GM19397 (cell line): Measurements from ENCODE around the gene CS.
A peak's percentile ranks its signal among the peaks of the same experiment; 100 is the strongest.
"Not testable (repeated sequence)": the region's sequence is repeated elsewhere in the genome, so short reads cannot be mapped to it uniquely, and the experiment has no call there.

Experiments used
- ATAC-seq: cut with Tn5 transposase; IDR thresholded peaks from one replicate; pipeline ENCODE4 v1.9.1; 2021; ENCODE audit warnings: mild to moderate bottlenecking, moderate library complexity; ENCODE audit not compliant: unreplicated experiment

Gene CS

DNA sequence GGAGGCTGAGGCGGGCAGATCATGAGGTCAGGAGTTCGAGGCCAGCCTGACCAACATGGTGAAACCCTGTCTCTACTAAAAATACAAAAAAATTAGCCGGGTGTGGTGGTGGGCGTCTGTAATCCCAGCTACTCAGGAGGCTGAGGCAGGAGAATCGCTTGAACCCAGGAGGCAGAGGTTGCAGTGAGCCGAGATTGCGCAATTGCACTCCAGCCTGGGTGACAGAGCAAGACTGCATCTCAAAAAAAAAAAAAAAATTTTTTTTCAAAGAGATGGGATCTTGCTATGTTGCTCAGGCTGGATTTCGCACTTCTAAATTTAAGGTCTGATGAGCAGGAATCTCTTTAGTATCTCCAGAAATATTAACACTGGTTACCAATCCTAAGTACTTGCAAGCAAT lies 21.5 kb upstream of the CS start:
- not testable (repeated sequence) for ATAC-seq

DNA sequence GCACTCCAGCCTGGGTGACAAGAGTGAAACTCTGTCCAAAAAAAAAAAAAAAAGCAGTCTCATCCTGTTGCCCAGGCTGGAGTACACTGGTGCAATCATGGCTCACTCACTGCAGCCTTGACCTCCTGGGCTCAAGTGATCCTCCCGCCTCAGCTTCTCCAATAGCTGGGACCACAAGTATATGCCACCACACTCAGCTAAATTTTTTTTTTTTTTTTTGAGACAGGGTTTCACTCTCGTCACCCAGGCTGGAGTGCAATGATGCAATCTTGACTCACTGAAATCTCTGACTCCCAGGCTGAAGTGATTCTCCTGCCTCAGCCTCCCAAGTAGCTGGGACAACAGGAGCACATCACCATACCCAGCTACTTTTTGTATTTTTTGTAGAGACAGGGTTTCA lies 20.9 kb upstream of the CS start:
- ATAC-seq: no peak

DNA sequence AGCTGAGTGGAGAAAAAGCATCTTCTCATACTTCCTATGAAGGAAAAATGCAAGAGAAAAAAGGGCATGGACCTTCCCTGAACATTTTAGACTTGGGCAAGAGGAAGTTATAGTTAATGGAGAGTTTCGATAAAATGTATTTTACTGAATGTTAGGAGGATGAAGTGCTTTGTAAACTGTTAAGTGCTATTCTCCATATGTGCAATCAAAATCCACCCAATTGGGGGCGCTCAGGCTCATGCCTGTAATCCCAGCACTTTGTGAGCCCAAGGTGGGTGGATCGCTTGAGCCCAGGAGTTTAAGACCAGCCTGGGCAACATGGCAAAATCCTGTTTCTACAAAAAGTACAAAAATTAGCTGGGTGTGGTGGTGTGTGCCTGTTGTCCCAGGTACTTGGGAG lies 17.5 kb upstream of the CS start:
- ATAC-seq: no peak

DNA sequence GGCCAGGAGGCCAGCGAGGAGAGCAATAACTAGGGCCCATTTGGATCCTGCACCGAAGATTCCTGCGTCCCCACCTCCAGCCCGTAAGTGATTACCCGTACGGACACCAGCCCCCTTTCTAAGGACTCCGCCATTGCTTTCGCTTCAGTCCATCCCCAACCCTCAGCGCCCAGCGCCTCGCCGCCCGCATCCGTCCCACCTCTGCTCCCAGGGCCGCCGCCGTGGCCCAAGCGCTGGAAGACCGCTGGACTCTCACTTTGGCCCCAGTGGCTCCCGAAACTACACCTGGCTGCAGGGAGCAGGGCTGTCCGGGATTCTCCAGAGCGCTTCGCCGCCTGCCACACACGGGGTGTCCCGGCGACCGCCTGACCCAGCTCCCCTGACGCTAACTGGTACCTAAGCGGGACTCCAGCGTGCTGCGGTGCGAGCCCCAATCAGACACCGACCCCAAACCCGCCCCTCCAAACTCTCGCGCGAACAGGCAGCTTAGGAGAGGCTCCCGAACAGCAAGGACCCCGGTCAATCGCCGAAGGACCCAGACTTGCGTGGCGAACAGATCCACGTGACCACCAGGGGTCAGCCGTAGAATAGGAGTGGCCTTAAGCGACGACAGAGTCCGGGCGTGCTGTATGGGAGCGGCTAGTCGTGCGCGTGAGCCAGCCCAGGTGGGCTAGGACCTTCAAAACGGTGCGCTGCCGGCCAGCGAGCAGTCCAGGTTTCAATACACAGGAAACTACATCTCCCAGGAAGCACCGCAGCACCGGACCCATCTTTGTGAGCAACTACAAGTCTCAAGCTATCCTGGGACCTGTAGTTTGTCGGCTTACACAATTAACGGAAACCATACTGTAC lies 15.7 kb upstream of the CS start, which contains the start of gene CNPY2:
CNPY2 (minus strand) TSS at position 367 of the 852 bp plus-strand sequence. CDS start 771 bp downstream, outside the sequence.
- ATAC-seq: peak; percentile 87

DNA sequence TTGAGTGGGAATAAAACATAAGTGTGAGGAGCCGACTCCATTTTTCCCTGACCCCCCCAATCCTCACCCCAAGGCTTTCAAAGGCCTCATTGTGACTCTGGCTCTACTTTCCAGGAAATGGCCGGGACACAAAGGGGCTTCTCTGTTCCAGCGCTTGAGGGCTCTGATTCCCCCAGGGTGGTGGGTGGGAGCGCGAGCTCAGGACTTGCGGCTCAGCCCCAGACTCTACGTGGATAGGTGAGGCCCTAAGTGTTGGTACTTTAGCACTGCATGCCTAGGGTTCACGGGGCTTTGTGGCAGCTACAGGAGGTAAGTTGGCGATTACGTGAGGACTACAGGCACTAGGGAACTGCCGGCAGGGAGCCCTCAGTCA lies 15.1 kb upstream of the CS start:
- no peak for ATAC-seq

DNA sequence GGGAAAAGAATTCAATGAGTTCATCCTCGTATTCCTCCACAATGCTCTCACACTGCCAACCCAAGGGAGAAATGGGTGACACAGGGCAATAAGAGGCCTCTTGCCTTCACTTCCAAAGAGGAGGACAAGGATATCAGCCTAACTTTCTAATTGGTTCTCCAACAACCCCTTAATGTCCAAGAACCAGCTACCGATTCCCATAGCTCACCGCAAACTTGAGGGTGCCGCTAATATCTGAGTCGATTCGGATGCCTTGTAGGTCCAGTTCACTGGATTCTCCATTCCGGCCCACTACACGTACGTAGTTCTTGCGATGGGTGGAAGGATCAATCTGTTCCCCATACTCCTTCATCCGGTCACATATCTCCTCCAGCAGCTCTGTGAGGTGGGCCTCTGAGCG lies 10.9 kb upstream of the CS start:
- ATAC-seq: no peak

DNA sequence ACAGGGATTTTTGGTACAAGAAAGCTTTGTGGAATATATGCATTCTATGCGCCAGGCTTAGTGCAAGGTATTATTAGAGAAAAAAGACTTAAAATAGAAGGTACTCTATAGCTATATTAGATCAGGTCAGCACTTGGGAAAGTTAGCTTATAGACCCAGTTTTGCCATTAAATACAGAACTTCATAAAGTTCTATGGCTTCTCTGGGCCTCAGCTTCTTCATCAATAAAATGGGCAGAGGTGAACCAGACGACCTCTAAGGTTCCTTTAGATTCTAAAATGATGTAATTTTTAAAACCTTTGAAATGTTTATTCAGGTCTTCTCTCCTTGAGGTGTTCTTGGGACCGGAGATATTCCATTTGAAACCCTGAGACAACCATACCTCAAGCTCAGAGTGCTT lies 8.6 kb upstream of the CS start:
- ATAC-seq: no peak

DNA sequence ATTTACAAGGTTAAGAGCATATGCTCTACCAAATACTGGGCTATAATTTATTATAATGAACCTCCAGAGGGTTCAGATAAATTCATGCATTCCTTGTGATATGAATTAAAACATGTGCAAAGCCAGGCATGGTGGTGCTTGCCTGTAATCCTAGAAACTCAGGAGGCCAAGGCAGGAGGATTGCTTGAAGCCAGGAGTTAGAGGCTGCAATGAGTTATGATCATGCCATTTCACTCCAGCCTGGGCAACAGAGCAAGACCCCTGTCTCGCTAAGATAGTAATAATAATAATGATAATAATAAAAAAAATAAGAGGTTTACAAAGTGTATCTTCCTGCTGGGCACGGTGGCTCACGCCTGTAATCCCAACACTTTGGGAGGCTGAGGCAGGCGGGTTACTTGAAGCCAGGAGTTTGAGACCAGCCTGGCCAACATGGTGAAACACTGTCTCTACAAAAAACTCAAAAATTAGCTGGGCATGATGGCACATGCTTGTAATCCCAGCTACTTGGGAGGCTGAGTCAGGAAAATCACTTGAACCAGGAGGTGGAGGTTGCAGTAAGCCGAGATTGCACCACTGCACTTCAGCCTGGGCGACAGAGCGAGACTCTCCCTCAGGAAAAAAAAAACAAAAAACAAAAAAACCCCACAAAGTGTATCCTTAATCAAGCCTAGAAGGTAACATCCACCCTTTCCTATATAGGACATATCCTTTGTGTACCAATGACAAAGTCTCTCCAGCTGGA lies 7.3 kb upstream of the CS start:
- ATAC-seq: no peak

DNA sequence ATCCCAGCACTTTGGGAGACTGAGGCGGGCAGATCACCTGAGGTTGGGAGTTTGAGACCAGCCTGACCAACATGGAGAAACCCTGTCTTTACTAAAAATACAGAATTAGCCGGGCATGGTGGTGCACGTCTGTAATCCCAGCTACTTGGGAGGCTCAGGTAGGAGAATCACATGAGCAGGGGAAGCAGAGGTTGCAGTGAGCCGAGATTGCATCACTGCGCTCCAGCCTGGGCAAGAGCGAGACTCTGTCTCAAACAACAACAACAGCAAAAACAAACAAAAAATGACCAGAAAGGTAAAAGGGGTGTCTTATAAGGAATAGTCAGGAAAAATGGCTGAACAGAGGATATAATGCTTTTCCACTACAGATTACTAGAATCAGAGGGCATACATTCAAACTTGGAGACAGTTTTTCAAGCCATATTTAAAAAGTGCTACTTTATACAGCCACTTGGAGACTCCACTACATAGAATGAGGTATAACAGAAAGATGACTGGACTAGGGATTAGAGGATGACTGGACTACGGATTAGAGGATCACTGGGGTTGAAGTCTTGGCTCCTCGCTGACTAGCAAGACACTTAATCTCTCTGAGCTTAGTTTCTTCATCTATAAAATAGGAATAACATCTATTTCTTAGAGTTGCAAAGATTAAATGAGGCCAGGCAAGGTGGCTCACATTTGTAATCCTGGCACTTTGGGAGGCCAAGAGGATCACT lies 4.9 kb upstream of the CS start:
- ATAC-seq: no peak

DNA sequence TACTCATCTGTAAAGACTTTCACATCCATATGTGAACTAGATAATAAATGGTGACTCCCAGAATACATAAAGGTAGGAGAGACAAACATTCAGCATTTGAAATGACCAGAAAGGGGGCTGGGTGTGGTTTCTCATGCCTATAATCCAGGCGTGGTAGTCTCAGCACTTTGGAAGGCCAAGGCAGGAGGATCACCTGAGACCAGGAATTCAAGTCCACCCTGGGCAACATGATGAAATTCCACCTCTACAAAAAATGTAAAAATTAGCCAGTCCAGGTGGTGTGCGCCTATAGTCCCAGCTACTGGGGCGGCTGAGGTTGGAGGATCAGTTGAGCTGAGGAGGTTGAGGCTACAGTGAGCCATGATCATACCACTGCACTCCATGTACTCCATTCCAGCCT lies 4.1 kb upstream of the CS start:
- no peak for ATAC-seq

DNA sequence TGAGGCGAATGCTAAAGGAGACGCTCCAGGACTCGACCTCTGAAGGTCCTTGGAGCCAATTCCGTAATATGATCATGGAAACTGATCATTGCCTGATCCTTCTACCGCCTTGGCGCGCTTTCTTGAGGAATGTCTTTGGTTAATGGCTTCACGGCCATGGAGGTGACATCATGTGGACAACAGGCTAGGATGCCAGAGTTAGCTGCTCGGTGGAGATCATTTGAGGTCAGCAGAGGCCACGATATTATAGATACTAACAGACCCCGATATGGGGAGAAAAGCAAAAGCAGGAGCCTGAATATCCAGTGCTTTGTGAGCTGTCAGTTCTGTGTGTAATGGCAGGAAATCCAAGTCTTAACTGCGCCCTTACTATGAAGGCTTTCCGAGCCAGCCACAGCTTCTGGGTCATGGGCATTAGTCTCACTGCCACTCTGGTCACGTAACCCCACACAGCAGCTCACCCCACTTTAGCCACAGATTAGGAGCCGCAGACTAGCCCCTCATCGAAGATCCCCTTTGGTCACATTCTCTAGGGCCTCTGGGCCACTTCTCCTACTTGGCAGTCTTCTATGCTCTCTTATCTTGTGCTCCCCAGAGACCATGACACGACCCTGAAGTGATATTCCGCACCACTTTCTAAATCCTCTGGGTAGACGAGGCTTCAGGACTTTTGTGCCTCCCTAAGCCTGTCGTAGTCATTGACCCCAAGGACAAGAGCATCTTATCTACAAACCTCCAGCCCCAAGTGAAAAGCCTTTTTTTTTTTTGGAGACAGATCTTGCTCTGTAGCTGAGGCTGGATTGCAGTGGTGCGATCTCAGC lies 724 bp upstream of the CS start:
- ATAC-seq: no peak

DNA sequence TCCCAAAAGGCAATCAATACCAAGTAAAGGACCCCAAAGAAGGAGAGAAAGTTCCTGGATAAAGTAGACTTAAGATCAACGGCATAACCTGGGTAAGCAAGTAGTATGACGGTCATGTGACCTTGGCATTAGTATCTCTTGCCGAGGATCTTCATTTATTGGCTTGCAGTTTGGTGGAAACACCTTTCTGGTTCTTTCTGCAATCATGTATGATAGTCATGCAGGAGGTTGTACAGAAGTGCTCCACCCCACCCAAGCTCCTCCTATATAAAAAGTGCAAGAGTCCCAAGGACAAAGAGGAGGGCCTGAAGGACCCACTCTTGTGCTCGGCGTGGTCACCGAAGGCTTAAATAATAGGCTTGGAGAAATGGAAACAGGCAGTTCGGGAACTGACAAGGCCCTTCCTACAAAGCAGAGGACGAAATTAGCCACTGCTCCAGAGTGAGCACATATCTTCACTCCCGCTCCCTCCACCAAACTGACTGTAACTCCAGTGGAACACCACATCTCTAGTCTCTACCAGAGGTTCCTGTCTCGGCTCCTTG lies 750 bp downstream of the CS start:
- peak; percentile 1 for ATAC-seq

DNA sequence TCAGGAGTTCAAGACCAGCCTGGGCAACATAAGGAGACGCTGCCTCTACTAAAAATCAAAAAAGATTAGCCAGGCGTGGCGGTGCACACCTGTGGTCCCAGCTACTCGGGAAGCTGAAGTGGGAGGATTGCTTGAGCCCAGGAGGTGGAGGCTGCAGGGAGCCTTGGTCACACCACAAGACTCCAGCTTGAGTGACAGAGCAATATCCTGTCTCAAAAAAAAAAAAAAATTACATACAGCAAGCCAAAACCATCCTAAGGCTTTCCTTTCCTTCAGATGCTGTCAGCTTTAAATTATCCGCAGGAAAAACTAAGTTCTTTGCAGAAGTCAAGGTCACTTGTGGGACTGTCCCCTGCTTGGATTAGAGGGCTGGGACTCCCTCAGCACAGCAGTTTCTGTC lies 1.3 kb downstream of the CS start:
- no peak for ATAC-seq

DNA sequence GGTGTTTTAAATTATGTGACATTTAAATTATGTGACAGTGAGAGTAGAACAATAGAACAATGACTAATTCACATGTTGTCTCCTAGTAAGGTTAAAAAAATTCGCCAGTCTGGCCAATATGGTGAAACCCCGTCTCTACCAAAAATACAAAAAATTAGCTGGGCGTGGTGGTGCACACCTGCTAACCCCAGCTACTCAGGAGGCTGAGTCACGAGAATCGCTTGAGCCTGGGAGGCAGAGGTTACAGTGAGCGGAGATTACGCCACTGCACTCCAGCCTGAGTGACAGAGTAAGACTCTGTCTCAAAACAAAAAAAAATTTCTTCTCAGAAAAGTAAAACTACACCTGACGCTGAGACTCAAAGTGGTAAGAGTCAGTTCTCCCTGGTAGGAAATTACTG lies 2.7 kb downstream of the CS start:
- ATAC-seq: no peak

DNA sequence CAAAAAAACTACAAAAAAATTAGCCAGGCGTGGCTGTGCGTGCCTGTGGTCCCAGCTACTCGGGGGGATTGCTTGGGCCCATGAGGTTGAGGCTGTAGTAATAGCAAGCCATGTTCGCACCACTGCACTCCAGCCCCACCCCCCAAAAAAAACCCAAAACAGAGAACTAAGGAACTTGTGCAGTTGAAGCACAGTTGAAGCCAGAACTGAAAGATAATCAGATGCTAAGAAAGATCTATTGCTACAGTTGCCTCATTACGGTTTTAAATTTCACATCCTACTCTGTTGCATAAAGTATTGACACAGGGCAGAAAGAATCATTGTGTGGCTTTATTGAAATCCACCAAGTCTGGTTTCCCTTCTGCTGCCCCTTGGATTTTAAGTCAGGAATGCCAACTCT lies 3.8 kb downstream of the CS start:
- ATAC-seq: no peak

DNA sequence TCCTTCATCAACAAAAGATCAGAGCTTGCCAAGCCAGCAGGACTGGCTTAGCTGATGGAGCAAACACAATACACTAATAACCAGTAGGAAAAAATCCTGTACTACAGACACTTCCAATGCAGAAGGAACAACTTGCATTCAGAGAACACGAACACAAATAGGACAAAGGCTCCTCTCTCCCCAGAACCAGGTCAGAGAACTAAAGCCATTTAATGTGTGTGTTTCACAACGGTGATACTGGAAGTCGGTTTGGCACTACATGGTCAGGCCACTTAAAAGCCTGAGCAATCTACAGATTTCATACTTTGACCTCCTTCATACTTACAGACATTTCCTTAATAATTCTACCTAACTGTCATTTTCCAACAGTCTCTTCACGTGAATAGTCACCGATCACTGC lies 6.3 kb downstream of the CS start:
- no peak for ATAC-seq

DNA sequence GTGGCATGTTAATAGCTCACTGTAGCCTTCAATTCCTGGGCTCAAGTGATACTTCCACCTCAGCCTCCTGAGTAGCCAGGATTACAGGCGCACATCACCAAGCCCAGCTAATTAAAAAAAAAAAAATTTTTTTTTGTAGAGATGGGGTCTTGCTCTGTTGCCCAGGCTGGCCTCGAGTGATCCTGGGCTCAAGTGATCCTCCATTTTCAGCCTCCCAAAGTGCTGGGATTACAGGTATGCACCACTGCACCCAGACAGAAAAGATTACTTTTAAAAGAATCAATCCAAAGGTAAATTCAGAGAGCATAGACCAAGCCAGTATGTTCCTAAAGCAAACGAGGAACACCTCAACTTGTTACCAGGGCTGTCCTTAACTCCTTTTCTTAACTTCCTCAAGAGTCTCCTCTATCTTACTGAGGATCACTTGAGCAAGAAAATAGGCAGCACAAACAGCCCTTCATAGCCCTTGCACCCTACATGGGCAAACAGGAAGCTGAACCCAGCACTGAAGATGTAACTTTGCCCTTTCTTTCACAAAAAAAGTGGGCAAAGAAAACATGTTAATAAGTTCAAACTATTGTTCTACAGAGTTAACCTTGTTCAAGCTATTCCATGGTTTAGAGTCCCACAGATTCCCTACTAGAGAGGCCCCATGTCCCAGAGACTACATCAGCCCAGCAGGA lies 11.3 kb downstream of the CS start:
- ATAC-seq: no peak

DNA sequence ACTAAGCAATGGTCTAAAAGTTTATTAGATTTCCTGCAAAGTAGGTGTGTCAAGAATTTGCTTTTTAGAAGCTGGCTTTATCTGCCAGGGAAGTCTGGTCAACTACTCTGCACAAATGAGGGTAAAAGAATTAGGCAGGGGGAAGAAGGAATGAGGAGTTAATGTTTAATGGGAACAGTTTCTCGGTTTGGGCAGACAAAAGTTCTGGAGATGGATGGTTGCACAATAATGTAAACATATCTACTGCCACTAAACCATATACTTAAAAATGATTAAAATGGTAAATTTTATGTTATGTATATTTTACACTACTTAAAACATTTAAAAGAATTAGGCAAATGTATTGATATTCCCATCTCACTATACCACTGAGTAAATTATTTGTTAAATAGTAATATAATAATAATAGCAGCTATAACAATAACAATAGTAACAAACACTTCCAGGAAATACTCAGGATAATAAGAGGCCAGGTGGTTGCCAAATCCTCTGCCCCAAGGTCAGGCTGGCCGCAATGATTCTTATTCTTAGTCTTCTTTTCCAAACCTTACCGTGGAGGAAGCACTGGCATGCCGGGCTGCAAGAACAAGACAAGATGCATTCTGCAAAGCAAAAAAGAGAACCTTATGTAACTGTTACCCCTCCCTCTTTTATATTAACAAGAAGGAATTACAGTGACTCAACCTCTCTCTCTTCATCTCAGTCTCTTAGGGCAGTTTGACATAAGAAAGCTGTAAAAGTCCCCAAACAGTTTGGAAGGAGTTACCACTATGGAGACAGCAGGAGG lies 13.9 kb downstream of the CS start:
- no peak for ATAC-seq

DNA sequence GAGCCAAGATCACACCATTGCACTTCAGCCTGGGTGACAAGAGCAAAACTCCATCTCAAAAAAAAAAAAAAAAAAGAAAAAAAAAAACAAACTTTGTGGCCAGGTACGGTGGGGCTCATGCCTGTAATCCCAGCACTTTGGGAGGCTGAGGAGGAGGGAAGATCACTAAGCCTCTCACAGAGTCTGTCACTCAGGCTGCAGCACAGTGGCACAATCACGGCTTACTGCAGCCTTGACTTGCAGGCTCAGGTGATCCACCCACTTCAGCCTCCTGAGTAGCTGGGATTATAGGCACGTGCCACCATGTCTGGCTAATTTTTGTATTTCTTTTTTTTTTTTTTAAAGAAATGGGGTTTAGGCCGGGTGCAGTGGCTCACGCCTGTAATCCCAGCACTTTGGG lies 15.9 kb downstream of the CS start:
- not testable (repeated sequence) for ATAC-seq
